ENCODE results near the gene USP34.
"Not testable (repeated sequence)": the region's sequence is repeated elsewhere in the genome, so short reads cannot be mapped to it uniquely, and the experiment has no call there.

Gene USP34

GRCh38 chr2:61426267-61426897 is 44.5 kb downstream of the USP34 start:
- DNase-seq (ENCODE audit: low spot score), result peak; percentile 43

GRCh38 chr2:61425605-61426155 is 45.2 kb downstream of the USP34 start:
- no peak for DNase-seq (ENCODE audit: low spot score)

- no peak for DNase-seq (ENCODE audit: low spot score)
Observed at GRCh38 chr2:61423714-61424113, 47.2 kb downstream of the USP34 start.

GRCh38 chr2:61421611-61422010 is 49.3 kb downstream of the USP34 start:
- no peak for DNase-seq (ENCODE audit: low spot score)

GRCh38 chr2:61420991-61421544 is 49.8 kb downstream of the USP34 start:
- no peak for DNase-seq (ENCODE audit: low spot score)

- DNase-seq (ENCODE audit: low spot score), result no peak
Observed at GRCh38 chr2:61419570-61419969, 51.3 kb downstream of the USP34 start.

- DNase-seq (ENCODE audit: low spot score), result no peak
Observed at GRCh38 chr2:61419129-61419528, 51.8 kb downstream of the USP34 start.

GRCh38 chr2:61416871-61417645 is 53.8 kb downstream of the USP34 start:
- no peak for DNase-seq (ENCODE audit: low spot score)

- DNase-seq (ENCODE audit: low spot score), result no peak
Observed at GRCh38 chr2:61415265-61415664, 55.6 kb downstream of the USP34 start.

- no peak for DNase-seq (ENCODE audit: low spot score)
Observed at GRCh38 chr2:61414674-61415073, 56.2 kb downstream of the USP34 start.

- no peak for DNase-seq (ENCODE audit: low spot score)
Observed at GRCh38 chr2:61411109-61411508, 59.8 kb downstream of the USP34 start.

- DNase-seq (ENCODE audit: low spot score), result no peak
Observed at GRCh38 chr2:61410185-61410584, 60.7 kb downstream of the USP34 start.

GRCh38 chr2:61405813-61406212 is 65.1 kb downstream of the USP34 start:
- DNase-seq (ENCODE audit: low spot score), result no peak

GRCh38 chr2:61404438-61404837 is 66.4 kb downstream of the USP34 start:
- no peak for DNase-seq (ENCODE audit: low spot score)

GRCh38 chr2:61398413-61398812 is 72.5 kb downstream of the USP34 start:
- DNase-seq (ENCODE audit: low spot score), result no peak

GRCh38 chr2:61396005-61396404 is 74.9 kb downstream of the USP34 start:
- no peak for DNase-seq (ENCODE audit: low spot score)

GRCh38 chr2:61387588-61387987 is 83.3 kb downstream of the USP34 start:
- not testable (repeated sequence) for DNase-seq (ENCODE audit: low spot score)

GRCh38 chr2:61380882-61381197 is 90.0 kb downstream of the USP34 start:
- DNase-seq (ENCODE audit: low spot score), result not testable (repeated sequence)

- no peak for DNase-seq (ENCODE audit: low spot score)
Observed at GRCh38 chr2:61380056-61380881, 90.6 kb downstream of the USP34 start.

- DNase-seq (ENCODE audit: low spot score), result no peak
Observed at GRCh38 chr2:61379521-61379920, 91.4 kb downstream of the USP34 start.

GRCh38 chr2:61378281-61378680 is 92.6 kb downstream of the USP34 start:
- DNase-seq (ENCODE audit: low spot score), result no peak

GRCh38 chr2:61377046-61377445 is 93.8 kb downstream of the USP34 start:
- DNase-seq (ENCODE audit: low spot score), result no peak
